GM18909 (cell line): ENCODE results near the gene CABP7.

ENCODE experiments used
- ATAC-seq: cut with Tn5 transposase; IDR thresholded peaks from one replicate; pipeline ENCODE4 v1.9.1; 2021; ENCODE audit warnings: mild to moderate bottlenecking; ENCODE audit not compliant: unreplicated experiment, poor library complexity

The CABP7 gene

DNA sequence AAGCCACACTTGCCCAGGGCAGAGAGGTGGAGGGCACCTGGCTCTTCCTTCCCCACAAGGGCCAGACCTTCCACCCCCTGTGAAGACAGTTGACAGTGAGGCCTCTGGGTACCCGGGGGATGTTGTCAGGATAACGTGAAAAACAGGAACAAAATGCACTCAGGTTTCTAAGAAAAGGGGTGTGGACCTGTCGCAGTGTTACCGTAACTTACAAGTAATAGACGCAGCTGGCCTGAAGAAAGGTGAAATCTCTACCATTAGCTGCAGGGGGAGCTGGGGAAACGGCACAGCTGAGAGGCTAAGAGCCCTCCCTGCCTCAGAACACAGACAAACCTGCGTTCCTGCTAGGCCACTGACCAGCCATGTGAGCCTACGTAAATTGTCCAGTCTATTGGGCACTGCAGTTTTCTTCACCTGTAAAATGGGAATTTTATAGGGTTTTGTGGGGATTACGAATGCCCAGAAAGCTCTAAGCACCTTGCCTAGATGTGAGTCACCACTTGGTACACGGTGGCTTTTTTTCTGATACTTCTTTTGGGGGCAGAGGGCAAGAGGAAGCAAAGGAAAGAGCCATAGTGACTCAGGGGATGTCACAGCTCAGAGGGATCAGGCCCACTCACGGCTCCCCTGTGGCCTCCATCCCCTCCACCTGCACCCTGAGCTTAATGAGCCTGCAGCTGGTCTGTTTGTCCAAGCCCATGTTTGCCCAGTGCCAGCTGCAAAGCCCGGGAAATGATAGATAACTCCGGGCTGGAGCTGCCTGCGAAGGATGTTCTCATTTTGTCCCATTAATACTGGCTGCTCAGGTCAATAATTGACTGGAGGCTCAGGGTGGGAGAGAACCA is 18.4 kb upstream of the CABP7 start:
- no peak for ATAC-seq

DNA sequence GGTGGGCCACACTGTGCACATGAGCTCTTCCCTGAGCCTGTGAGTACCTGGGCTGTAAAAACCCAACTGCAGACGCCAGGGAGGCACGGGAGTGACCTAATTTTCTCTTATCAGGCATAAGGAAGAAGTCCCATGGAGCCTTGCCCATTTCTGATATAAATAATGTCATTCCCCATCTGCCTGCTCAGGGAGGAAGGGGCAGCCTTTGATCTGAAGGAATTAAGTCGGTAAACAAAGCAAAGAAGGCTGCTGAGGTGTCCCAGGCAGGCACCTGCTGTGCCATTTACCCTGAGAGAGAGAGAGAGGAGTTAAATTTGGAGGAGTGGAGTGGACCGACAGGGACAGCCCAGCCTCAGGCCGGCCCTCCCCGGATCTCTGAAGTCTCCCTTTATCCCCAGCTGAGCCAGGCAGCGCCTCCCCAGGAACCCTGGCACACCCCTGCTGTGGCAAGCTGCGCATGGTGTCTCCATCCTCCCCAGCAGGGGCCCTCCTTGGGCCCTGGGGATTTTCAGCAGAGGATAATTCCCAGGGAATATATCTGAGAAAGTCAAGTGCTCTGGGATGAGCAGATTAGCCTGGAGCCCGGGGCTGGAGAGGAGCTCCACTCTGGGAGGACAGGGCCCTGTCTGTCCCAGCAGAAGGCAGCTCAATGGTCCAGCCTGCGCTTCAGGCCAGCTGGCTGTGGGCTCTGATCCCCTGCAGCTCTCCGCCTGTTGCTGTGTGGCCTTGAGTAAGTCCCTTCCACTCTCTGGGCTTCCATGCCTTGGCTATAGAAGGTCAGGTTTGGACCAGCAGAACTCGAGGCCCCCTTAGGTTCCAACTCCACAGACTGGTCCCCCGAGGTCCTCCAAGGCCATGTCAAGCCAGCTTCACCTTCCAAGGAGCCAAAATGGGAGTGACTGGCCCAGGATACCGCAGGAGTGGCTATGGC is 17.5 kb upstream of the CABP7 start:
- no peak for ATAC-seq

DNA sequence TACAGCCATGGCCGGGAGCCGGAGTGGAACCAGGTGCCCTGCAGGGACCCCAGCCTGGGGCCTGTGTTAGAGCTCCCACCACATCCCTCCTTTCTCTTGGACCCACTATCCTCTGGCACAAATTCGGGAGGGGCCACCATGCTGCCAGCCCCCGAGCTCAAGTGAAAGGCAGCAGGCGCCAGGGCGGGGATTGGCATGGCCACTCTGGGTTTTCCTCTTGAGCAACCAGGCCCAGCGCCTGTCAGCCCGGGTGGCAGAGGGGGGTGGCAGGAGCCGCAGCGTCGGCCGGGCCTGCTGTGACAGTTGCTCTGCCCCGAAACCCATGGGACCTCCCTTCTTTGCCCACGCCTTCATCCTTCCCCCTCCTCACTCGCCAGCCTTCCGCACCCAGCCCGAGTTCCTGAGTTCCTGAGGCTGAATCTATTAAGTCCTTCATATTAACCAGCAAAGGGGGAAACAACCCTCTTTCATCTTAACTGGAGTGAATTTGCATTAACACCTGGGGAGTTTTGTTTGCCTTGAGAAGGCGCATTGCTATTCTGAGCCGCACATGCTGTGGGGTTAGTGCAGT is 16.8 kb upstream of the CABP7 start:
- ATAC-seq, result no peak

DNA sequence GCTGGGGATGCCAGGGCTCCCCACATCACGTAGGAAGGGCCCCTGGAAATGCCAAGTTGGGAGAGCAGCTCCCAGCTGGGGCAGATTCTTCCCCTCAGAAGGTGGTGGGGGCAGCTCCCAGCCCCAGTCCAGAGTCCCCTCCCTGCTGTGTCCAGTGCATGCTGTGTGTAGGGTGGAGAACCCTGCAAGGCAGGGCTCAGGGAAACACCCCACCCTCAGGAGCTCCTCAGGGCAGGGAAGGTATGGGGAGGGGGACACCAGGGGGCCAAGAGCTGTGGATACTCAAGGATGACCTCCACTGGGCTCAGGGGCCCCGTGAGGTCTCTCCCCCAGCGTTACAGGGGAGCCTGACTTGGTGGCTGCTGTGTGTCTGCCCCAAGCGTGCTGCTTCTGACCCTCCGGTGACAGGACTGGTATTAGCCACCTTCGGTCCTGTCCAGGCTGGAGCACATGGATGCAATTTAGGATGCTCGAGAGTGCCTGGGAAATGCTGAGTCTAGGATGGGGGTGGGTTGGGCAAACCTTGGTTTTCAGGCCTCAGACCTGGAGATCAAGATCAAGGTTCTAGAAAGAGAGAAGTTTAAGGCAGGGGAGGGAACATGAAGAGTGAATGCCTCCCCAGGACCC is 16.1 kb upstream of the CABP7 start:
- no peak for ATAC-seq

DNA sequence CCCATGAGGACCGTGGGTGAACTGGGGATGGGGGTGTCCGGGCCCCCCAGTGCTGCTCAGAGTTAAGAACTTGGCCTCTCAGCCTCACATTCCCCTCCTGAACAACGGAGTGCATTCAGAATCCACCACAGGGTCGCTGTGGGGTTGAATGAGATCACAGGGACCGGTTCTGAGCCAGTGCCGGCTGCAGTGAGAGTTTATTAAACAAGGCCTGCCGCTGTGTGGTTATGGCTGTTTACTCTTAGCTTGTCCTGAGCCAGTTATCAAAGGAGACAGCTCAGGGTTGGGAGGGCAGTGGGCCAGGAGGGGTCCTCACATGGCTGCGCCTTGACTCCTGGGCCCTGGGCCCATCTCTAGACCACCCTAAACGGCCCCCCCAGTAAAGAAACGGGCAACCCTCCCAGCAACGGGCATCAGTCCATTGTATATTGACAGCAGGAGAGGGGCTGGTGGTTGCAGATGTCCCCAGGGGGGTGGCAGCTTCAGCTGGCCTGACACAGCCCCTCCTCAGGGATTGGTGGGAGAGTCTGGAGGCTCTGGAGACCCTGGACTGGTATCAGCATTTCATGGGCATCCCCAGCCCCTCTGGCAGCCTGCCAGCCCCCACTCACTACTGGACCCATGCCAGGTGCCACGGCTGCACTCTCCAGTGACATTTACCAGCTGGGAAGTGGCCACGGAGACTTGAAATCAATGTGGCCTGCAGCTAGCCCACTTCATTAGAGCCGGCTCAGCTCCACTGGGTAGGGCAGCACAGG is 15.1 kb upstream of the CABP7 start:
- ATAC-seq, result no peak

DNA sequence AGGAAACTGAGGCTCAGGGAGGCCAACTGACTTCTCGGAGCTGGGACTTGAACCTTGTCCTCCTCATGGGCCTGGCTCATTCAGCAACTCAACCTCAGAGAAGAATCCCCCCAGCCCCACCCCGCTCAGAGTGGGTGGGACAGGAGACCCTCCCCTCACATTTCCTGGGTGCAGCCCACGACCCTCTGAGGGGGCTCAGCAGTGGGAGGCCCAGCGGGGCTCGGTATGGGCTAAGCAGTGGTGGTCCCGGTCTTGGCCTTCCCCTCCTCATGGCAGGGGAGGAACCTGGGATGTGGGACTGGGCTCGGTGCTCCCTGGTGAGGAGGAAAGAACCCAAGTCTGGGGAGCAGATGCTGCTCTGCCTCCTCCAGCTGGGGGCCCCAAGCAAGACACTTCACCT is 14.2 kb upstream of the CABP7 start:
- no peak for ATAC-seq

DNA sequence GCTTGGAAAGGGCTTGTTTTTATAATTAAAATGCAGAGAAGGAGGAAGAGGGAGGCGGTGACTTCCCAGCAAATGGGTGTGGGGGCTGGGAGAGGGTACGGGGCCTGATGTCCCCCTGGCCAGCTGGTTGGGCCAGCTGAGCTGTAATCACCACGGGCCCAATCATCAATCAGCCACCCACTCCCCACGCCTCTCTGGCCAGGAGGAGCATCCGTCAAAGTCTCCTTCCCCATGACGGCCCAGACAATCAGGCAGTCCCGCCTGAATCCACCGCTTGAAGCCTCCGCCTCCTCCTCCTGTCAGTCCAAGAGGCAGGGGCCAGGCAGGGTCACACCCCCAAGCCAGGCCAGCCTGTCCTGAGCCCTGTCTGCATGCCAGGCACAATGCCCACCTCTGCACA is 13.3 kb upstream of the CABP7 start:
- no peak for ATAC-seq

DNA sequence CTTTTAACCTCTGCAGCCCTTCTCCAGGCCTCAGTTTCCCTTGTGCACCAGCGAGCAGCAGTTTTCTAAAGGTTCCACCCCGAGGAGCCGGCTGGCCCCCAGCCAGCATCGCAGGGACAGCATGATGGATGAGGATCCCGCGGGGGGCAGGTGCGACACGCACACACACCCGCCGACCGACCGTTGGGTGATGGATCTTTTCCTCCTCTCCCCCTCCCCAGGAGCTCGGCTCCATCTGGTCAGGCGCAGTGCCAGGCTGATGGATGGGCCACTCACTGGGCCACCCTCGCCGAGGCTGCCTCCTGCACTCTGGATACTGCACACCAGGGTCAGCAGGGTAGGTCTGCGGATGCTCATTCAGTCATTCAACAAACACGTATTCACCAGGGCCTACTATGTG is 12.8 kb upstream of the CABP7 start:
- no peak for ATAC-seq

DNA sequence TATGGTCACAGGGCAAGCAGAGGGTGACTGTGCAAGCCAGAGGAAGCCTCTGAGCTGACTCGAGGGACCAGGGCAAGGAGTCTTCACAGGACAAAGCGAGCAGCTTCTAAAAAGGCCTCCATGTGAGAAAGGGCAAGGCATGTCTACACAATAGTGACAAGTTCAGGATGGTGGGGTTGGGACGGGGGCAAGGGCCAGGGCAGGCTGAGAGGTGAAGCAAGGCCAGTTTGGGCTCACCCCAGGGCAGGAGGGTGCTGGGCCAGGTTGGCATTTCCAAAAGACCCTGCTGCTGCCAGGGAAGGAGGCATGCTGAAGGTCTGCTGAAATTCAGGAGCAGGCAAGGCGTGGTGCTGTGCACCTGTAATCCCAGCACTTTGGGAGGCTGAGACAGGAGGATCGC is 12.3 kb upstream of the CABP7 start:
- no peak for ATAC-seq

DNA sequence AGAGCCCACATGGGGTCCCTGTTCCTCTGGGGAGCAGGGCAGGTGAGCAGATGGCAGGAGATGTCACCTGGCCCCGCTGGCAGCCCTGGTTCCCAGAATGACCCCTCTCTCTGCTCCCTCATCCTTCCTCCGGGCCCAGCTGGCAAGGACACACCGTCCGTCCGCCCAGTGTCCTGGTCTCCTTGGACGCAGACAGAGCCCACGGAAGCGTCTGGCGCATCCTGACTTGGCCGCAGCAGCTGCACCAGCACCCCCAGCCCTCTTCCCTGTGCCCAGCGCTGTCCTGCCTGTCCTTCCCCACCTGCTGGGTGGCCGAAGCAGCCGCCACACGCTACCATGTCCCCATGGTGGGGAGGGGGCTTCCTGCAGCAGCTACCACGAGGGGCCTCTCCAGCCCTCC is 9.6 kb upstream of the CABP7 start:
- no peak for ATAC-seq

DNA sequence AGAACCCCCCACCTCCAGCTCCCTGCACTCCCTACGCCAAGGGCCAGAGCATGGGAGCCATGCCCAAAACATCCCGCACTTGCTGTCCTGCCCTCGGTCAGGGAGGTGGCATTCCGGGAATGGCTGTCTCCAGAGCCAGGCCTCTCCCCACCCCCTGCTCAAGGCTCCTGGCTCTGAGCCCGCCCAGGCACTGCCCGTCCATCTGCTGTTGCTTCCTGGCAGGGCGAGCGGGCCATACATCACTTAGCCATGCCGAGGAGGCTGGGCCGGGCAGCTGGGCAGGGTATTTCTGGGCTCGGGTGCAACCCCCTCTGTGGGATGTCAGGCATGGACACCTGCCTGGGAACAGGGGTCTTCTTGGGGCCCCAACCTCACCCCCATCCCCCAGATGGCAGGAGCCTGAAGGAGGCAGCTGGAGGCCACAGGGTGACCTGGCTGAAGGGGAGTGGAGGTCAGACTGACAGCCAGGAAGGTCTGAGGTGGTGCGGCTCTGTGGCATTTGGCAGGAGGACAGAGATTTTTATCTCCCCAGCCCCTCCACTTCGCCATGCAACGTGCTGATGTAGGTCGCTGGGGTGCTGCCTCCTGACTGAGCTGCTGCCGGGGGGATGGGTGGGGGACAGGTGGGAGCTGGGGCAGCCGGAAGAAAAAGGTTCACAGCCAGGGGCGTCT is 8.7 kb upstream of the CABP7 start:
- ATAC-seq, result no peak

DNA sequence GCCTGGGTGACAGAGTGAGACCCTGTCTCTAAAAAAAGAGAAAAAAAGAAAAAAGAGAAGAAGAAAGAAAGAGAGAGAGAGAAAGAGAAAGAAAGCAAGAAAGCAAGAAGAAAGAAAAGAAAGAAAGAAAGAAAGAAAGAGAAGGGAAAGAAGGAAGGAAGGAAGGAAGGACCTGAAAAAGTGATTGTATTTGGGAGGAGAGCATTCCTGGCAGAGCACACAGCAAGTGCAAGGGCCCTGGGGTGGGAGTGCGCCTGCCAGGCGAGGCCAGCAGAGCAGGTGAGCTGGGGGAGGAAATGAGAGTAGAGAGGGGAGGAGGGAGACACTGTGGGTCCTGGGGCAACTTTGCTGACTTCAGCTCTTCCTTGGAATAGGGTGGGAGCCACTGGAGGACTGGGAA is 7.7 kb upstream of the CABP7 start:
- ATAC-seq, result no peak

DNA sequence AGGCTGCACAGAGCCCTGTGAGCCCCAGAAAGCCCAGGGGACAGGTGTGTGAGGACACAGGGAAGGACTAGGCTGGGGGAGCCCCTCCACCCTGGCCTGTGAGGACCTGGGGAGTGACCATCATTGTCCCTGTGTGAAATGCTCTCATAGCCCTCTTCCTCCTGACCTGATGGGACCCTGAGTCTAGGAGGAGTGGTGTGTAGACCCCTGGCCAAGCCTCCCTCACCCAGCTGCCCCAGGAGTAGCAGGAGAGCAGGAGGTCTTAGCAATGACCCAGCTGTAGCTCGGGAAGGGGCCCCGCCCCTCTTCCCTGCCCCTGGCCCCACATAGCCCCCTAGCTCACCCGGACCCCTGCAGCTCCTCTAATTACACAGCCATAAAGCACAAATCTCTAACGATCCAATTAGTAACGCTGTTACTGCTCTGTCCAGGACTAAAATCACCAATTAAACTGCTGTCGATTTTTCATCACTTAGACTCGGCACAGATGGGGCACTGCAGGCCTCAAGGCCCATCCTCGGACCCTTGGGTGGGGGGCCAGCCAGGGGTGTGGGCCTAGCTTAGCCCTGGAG is 6.6 kb upstream of the CABP7 start:
- no peak for ATAC-seq

DNA sequence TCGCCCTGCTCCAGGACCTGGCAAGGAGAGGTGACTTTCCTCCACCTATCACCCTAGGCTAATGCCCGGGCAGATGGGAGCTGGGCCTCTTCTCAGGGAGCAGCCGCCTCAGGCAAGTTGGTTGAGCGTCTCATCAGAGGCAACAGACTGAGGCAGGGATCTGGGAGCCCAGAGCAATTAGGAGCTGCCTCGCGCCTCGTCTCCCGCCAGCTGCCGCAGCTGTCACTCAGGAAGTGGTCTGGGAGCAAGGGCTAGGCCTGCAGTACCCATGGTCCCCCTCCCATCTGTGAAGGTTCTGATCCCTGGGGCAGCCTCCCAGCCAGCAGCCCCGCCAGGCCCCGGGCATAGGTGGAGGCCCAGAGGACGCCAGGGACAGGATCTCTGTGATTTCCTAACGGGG is 4.6 kb upstream of the CABP7 start:
- ATAC-seq, result no peak

DNA sequence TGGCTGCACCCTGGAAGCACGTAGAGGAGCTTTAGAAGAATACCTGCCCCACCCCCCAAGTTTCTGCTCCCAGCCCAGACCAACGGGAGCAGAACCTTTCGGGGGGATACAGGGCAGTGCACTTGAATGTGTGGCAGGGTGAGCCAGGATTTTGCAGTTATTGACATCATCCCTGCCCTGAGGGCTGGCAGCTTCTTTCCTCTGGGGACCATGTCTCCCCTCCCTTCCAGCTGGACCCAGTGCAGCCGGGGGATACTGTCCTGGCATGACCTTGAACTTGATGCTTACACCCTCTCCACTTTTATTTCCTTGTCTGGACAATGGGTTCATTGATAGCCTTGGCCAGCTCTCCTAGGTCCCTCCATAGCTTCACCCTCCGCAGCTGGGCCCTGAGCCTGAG is 4.1 kb upstream of the CABP7 start:
- no peak for ATAC-seq

DNA sequence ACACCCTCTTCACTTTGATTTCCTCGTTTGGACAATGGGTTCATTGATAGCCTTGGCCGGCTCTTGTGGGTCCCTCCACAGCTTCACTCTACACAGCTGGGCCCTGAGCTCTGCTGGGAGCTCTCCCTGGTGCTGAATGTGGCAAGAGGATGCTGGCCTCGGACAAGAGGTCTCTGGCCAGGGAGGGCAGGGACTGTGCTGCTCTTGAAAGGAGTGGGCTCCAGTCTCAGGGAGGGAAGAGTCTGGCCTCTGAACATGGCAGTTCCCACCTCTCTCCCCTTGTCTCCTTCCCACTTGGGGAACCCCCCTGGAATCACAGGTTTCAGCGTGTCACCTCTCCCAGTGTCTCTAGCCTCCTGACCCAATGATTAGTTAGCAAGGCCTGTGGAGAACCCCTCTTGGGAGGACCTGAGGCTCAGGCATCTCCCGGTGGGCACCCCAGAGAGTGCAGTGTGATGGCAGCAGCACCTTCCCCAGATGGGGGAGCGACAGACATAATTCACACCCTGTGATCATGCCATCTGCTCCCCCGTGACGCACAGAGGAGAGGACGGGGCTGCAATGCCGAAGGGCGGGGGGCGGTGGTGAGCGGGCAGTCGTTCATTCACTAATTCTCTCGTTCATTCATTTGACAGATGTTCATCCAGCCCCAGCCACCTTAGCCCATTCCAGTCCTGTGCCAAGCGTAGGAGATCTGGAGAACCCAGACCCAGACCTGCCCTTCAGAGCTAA is 2.8 kb upstream of the CABP7 start:
- no peak for ATAC-seq

DNA sequence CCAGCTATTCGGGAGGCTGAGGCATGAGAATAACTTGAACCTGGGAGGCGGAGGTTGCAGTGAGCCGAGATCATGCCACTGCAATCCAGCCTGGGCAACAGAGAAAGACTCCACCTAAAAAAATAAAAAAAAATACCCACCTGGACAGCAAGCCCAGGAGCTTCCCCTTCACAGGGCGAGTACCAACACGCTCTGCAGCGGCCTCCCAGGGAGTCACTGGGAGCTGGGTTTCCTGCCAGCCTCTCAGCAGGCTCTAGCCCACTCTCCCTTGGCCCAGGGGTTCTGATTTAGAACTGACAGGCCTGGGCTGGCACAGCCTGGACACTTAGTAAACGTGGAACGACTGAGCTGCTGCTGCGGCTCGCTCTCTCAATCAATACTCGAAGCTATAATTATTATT is 2.0 kb upstream of the CABP7 start:
- ATAC-seq, result no peak
